ENCODE results near the gene DNPH1.

DNPH1 gene, protein sequence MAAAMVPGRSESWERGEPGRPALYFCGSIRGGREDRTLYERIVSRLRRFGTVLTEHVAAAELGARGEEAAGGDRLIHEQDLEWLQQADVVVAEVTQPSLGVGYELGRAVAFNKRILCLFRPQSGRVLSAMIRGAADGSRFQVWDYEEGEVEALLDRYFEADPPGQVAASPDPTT

GRCh38 chr6:43228951-43229802 is at the start of gene DNPH1:
DNPH1 (minus strand) TSS chr6:43229481; CDS start chr6:43229456, 25 bp downstream.
- peak in 1 of 2 experiments; percentile 83 for DNase-seq

GRCh38 chr6:43278524-43279078 is 49.3 kb upstream of the DNPH1 start:
- no peak for DNase-seq

- no peak for DNase-seq
Observed at GRCh38 chr6:43277643-43278523, 48.6 kb upstream of the DNPH1 start.

DNA sequence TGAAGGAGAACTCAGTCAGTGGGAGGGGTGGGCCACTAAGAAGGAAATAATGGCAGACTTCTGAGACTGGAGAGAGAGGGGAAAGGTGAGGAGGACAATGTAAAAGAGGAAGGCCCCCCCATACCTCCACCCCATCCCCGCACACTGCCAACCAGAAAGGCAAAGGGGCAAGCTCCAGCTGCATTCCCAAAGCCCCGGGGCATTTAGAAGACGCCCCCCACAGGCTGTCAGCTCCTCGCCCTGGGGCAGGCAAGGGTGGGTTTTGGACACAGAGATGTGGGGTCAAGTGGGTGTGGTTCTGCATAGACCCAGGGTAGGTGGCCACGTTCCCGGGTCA is 48.0 kb upstream of the DNPH1 start:
- DNase-seq, result no peak

DNA sequence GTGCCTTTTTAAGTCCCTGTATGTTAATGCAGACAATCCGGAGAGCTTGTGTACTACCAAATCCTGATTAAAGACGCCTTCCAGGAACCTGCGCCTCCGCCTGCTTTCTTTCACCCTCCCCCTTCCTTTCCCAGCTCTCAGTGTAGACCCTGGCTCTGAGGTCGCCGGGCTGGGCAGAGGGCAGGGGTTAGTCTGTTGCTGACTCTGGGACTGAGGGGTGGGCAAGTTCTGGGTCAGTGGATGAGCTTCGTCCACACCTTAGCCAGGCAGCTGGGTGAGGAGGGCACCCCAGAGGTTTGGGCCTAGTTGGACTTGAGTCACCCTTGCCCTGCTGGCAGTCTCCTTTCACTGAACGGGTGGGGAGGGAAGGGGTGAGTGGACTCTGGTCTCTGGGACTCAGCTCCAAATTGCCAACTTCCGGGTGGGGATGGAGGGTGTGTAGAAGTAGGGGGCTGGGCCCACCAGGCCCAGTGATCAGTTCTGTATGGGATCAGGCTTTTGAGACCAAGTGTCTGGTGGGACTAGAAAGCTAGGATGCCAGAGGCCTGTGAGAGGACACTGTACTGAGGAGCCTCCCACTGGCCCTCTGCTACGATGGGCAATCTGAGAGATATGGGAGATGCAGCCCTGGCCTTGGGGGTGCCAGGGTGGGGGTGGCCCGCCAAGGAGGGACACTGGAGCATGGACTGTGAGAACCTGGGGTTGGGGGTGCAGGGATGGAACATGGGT is 47.5 kb upstream of the DNPH1 start:
- DNase-seq, result no peak

DNA sequence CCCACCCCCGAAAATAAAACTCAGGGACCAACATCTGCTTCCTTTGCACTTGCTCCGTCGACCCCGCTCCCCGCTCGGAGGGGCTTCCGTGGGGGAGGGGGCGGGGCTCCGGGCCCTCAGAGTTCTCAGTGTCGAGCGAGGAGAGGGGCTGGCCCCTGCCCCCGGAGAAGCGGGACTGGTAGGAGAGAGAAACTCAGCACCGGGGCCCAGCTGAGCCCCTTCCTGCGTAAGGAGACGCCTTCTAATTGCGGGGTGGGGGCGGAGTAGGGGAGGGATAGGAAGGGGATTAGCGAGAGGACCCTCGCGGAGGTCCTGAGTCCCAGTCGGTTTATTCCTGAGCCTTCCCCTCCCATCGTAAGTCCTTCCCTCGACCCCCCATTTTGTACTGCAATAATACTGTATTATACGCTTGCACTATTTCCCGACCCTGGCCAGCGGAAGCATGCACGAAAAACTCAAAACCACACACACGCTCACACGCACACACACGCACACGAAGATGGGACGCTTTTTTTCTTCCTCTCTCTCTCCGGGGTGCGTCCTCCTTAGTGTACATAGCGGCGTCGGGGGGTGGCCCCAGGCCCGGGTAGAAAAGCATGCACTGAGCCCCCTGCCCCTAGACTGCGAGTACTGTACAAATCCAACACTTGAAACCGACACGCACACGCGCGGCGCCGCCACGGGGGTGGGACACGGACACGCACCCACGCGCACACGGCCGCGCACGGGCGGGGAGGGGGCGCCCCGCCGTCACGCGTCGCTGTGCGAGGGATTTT is 46.7 kb upstream of the DNPH1 start:
- no peak for DNase-seq

GRCh38 chr6:43274916-43275597 is 45.8 kb upstream of the DNPH1 start:
- peak in 1 of 2 experiments; percentile 42 for DNase-seq

DNA sequence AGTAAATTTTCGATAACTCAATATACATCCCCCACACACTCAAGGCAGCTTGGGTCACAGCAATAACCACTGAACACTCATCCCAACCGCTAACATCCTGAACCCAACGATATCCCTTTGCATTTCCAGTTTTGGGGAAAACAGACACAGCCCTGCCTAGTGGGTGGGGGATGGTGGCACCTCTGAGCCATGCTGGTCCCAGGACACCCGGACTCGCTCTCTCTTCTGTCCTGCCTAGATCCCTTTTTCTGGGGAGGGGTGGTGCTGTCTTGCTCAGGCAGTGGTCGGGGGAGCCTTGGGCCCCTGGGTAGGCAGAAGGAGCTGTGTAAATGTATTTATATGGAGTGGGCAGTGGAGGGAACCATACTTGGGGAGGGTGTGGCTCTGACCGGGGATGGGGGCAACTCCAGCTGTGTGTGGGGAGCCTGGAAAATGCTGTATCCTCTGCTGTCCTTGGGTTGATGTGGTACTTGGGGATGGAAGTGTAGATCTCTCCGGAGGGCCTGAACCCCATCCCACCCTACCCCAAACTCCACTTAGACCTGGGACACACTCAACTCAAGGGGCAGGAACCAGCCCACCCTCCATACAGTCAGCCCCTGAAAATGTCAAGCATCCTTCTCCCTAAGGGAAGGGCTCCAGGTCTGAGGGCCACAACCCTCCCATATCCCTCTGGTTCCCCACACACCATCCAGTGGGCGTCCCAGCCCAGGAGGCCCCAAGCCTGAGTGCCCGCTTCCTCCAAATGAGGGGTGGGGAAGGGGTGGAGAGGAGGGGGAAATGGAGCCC is 45.0 kb upstream of the DNPH1 start:
- no peak for DNase-seq

DNA sequence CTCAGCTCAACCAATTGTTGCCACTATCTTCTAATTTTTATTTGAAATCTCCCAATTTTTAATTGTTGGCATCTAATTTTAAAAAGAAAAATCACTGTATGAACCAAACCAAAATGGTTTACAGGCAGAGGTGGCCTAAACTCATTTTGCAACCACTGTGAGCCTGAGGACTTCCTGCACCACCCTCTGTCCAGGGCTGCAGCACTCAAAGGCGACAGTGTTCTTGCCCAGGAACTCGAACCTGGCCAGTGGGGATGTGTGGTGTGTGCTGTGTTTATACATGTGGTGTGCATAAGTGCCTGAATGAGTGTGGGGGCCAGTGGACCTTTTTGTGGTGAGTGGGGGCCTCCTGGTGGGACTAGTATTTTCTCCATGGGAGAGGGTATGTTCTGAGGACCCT is 44.4 kb upstream of the DNPH1 start:
- no peak for DNase-seq

DNA sequence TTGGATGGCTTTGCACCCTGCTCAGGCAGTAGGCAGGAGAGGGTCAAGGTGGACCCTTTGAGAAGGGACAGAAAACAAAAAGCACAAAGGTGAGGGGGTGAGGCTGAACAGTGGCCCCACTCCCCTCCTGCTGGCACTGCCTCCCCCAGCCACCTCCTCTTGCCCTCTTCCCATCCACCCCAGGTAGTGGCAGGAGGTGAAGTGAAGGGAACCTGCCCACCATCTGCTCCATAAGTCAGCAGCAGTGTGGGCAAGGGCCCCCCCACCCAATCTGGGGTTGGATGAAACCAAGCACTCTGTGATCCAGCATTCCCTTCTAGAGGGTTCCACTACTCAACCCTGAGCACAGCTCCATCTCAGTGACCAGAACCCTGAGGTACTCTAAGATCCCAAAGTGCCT is 42.7 kb upstream of the DNPH1 start:
- DNase-seq, result no peak

DNA sequence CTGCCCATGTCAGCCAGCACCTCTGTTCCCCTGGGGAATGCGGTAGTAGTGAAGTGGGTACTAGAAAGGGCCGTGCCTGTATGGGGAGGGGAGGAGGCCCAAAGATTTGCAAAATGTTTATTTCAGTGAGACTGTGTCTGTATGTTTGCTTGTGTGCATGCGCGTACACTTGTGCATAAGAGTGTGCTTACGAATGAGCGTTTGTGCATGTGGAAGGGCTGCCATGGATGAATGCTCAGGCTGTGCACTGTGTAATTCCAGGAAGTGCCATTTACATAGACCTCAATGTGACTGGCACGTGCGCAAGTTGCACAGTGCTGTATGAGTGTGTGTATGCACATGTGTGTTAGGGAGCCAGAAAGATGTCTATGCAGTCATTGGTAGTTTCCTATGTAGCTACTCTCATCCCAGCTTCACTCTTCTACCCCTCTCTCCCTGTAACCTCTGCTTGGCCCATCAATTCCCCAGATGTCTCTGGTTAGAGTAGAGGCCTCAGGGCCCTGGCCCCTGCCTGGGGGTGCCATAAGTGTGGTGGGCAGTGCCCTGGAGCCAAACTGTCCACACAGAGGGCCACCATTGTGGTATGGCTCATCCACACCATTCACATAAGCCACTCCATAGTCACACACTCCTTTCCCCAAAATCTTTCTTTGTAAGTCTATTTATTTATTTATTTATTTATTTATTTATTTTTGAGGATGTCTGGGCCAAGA is 42.0 kb upstream of the DNPH1 start:
- DNase-seq, result peak; percentile 18 to 30

DNA sequence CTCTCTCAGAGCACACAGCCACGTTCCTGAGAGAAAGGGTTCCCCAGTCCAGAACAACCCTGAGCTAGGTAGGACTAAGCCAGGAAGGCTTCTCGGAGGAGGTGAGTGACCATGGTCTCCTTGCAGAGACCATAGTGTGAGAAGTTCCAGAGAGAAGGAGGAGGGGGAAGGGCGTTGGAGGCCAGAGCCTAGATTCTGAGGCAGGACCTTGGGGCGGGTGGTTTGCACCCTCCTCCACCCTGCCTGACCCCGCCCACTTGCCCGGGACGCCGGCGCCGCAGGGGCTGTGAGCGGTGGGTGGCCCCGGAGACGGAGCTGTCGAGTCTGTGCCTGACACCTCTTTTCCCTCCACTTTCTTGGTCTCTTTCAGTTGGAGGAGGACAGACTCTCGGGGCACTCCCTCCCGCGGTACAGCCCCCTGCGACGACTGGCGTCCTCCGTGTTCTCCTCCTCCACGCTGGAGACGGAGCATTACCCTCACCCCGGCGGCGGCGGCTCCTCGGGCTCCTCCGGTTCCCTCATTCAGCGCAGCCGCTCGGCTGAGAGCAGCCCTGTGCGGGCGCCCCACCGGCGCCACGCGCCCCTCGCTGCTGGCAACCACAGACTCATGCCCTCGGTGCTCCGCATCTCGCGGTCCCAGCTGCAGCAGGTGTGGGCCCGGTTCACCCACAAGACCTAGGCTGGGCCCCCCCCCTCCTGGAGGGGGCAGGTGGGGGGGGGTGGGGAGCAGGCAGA is 40.2 kb upstream of the DNPH1 start:
- peak in 1 of 2 experiments; percentile 57 for DNase-seq

DNA sequence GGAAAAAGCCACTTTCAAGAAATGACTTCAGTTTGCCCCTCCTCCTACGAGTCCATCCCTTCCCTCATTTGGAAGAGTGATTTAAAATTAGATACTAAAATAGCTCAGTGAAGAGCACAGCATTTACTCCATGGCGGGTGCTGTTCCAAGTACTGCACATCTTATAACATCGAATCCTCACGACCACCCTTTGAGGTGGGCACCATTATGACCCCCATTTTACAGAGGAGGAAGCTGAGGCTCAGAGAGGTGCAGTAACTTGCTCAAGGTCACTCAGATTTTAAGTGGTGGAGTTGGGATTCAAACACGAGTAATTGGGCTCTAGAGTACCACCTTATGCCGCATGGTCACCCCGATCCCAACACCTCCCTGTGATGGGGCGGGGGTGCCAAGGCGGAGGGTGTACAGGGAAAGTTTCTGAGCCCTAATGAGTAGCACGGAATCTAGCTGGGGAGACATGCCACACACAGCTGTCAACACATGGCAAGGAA is 39.5 kb upstream of the DNPH1 start:
- DNase-seq, result no peak

GRCh38 chr6:43268355-43268700 is 39.0 kb upstream of the DNPH1 start:
- no peak for DNase-seq

DNA sequence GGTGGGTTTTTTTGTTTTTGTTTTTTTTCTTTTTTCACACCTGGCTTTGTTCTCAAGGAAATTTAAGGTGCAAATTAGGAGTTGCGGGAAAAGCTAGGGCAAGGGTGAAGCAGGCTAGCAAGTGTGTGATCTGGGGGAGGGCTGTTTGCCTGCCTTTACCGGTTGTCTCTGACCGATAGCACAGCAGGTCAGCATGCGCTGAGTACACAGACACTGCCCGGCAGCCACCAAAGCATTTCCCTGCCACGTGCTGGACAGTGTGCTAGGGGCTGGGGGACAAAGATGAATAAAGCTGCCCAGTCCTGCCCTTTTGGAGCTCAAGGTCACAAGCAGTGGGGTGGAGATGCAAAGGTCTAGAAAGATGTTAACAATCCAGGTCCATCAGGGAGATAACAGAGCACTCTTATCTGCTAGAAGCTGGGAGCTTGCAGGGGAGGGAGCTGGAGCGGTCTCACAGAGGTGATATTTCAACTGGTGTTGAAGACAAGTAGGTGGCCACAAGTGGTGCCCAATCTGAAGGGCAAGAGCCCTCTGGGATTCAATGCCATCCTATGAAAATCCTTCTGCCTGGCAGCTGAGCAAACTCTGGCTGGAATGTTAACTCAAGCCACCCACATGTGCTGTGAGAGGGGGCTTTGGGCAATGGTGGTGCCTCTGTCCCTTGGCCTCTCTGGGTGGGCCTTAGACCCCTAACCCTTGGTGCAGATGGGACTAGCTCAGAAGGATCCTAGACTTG is 38.5 kb upstream of the DNPH1 start:
- no peak for DNase-seq

DNA sequence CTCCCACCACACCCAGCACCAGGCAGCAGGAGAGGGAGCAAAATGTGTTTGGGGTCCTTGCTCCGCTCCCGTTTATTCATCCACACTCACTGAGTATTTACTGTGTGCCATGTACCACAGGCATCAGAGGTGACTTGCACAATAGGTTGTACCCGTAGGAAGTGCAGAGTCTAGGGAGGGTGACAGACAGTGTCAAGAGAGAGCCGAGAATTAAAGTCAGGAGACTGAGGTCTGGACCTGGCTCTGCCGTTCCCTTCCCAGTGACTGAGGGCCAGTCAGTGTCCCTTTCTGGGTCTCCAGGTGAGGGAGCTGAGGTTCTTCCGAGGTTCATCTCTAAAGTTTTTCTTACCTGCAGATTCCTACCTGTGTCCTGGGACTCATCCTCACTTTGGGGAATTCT is 36.3 kb upstream of the DNPH1 start:
- DNase-seq, result no peak

- DNase-seq, result no peak
Observed at GRCh38 chr6:43264599-43265145, 35.4 kb upstream of the DNPH1 start.
